ENCODE measurements around the gene OR51T1. TPM values are rescaled to one million over a fixed set of nuclear protein-coding genes. Genes with fewer than 3 reads are reported as not detected.

The OR51T1 gene
- total RNA-seq, 1 experiment from 2014 or later: not detected

DNA sequence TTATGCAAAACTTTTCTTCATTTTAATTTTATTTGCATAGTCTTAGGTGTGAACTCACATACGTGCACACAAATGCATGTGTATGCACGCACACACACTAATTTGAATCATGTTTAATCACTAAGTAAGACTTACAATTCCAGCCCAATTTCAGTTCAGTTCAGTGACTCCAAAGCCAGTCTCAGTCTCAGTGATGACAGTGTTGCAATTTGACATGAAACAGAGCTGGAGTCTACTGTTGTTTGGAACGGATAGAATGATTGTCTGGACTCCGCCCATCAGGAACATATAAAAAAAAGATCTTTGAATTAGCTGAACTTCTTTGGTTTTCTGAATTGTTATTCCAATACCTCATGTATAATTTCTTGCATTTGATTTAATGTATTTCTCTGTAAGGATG is 17.8 kb upstream of the OR51T1 start:
- ChIA-PET POLR2A (ENCODE audit: low non-redundant PET) (no interaction called here), CTCF (no interaction called here)
- no TSS peak for BruUV-seq (replicated peaks)
- no peaks in the 10 kb centered on the region for H3K27me3 ChIP-seq (replicated peaks; ENCODE audit: insufficient read depth, low read depth, low read length, poor library complexity)
- no peak for TF ChIP-seq EZH2 (IDR thresholded peaks at IDR 0.05; ENCODE audit: borderline replicate concordance, low read depth, low read length, poor library complexity, severe bottlenecking)
- TF ChIP-seq, protein P1, sequence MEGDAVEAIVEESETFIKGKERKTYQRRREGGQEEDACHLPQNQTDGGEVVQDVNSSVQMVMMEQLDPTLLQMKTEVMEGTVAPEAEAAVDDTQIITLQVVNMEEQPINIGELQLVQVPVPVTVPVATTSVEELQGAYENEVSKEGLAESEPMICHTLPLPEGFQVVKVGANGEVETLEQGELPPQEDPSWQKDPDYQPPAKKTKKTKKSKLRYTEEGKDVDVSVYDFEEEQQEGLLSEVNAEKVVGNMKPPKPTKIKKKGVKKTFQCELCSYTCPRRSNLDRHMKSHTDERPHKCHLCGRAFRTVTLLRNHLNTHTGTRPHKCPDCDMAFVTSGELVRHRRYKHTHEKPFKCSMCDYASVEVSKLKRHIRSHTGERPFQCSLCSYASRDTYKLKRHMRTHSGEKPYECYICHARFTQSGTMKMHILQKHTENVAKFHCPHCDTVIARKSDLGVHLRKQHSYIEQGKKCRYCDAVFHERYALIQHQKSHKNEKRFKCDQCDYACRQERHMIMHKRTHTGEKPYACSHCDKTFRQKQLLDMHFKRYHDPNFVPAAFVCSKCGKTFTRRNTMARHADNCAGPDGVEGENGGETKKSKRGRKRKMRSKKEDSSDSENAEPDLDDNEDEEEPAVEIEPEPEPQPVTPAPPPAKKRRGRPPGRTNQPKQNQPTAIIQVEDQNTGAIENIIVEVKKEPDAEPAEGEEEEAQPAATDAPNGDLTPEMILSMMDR (conservative IDR thresholded peaks at IDR 0.05; ENCODE audit: low read depth, low read length): no peak
- no peaks in the 10 kb centered on the region for H3K36me3 ChIP-seq (ENCODE audit: insufficient read depth, low read length, poor library complexity, severe bottlenecking)
- H3K9me3 ChIP-seq (ENCODE audit: low read depth, low read length, poor library complexity, severe bottlenecking): no peaks in the 10 kb centered on the region
- H3K27ac ChIP-seq (ENCODE audit: low read depth, low read length, poor library complexity, severe bottlenecking): no peak overlapping the region
- intact Hi-C loops (cut with micrococcal nuclease; ENCODE audit: unreplicated experiment): no loop called here
- no peaks in the 10 kb centered on the region for H3K4me1 ChIP-seq (ENCODE audit: insufficient read depth, low read length, poor library complexity, severe bottlenecking)
- DNase-seq (ENCODE audit: low spot score): no peak
- no peak overlapping the region for H3K4me3 ChIP-seq (ENCODE audit: low read depth, low read length, poor library complexity, severe bottlenecking)

DNA sequence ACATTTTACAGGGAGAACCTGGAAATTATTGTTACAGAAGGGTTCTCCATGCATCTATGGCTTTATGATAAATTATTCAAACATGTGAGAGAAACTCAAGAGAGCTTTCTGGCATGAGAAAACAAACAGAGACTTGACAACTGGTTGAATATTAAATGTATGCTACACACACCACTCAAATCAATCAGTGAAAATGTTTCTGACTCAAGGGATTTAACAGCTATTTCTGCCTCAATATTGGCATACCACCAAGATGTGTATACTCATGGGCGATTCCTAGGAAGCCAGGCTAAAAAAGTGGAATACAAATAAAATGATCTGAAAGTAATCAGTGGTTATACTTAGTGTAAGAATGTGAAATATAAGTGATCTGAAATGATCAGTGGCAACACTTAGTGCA is 15.8 kb upstream of the OR51T1 start:
- H3K27ac ChIP-seq (ENCODE audit: low read depth, low read length, poor library complexity, severe bottlenecking): no peak overlapping the region
- H3K27me3 ChIP-seq (replicated peaks; ENCODE audit: insufficient read depth, low read depth, low read length, poor library complexity): no peaks in the 10 kb centered on the region
- TF ChIP-seq, protein P1 (conservative IDR thresholded peaks at IDR 0.05; ENCODE audit: low read depth, low read length): no peak
- TF ChIP-seq EZH2 (IDR thresholded peaks at IDR 0.05; ENCODE audit: borderline replicate concordance, low read depth, low read length, poor library complexity, severe bottlenecking): no peak
- ChIA-PET POLR2A (ENCODE audit: low non-redundant PET) (no interaction called here), CTCF (no interaction called here)
- no peaks in the 10 kb centered on the region for H3K4me1 ChIP-seq (ENCODE audit: insufficient read depth, low read length, poor library complexity, severe bottlenecking)
- no peaks in the 10 kb centered on the region for H3K36me3 ChIP-seq (ENCODE audit: insufficient read depth, low read length, poor library complexity, severe bottlenecking)
- intact Hi-C loops (cut with micrococcal nuclease; ENCODE audit: unreplicated experiment): no loop called here
- H3K4me3 ChIP-seq (ENCODE audit: low read depth, low read length, poor library complexity, severe bottlenecking): no peak overlapping the region
- BruUV-seq (replicated peaks): no TSS peak
- no peaks in the 10 kb centered on the region for H3K9me3 ChIP-seq (ENCODE audit: low read depth, low read length, poor library complexity, severe bottlenecking)
- DNase-seq (ENCODE audit: low spot score): no peak

DNA sequence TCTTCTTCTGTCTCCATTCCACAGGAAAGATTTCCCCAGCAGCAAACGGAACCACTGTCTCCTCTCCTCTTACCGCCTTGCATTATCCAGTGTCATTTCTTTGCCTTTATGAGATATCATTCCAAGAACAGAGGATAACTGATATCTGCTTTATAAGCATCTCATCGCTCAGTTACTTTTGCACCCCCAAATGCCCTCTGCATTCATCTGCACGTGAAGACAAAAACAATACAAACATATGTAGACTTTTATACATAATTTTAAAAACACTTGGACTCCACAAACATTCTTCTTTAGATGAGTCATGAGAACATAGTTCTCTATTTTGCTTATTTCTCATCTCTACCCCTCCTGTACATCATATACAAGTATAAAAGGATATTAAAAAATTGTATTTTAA is 512 bp upstream of the OR51T1 start:
- no peak for DNase-seq (ENCODE audit: low spot score)
- no peak for TF ChIP-seq EZH2 (IDR thresholded peaks at IDR 0.05; ENCODE audit: borderline replicate concordance, low read depth, low read length, poor library complexity, severe bottlenecking)
- TF ChIP-seq, protein P1 (conservative IDR thresholded peaks at IDR 0.05; ENCODE audit: low read depth, low read length): no peak
- H3K4me3 ChIP-seq (ENCODE audit: low read depth, low read length, poor library complexity, severe bottlenecking): no peak overlapping the region
- no peaks in the 10 kb centered on the region for H3K36me3 ChIP-seq (ENCODE audit: insufficient read depth, low read length, poor library complexity, severe bottlenecking)
- POLR2A ChIA-PET (ENCODE audit: low non-redundant PET): no interaction called here
- BruUV-seq (replicated peaks): no TSS peak
- H3K9me3 ChIP-seq (ENCODE audit: low read depth, low read length, poor library complexity, severe bottlenecking): no peaks in the 10 kb centered on the region
- no peaks in the 10 kb centered on the region for H3K4me1 ChIP-seq (ENCODE audit: insufficient read depth, low read length, poor library complexity, severe bottlenecking)
- no peak overlapping the region for H3K27ac ChIP-seq (ENCODE audit: low read depth, low read length, poor library complexity, severe bottlenecking)
- CTCF ChIA-PET: no interaction called here
- no peaks in the 10 kb centered on the region for H3K27me3 ChIP-seq (replicated peaks; ENCODE audit: insufficient read depth, low read depth, low read length, poor library complexity)
- intact Hi-C loops (cut with micrococcal nuclease; ENCODE audit: unreplicated experiment): no loop called here

All from A673 (cell line).